ENCODE results near the gene YEATS2.
A peak's percentile ranks its signal among the peaks of the same experiment; 100 is the strongest.

The YEATS2 gene

GRCh38 chr3:183697610-183698317 lies at the start of gene YEATS2:
Gene YEATS2, plus strand, starts transcription at chr3:183697797. Its CDS starts 17,366 bp downstream, at chr3:183715163.
- DNase-seq (ENCODE audit: low read depth): peak; percentile 54
- TF ChIP-seq, protein P1, sequence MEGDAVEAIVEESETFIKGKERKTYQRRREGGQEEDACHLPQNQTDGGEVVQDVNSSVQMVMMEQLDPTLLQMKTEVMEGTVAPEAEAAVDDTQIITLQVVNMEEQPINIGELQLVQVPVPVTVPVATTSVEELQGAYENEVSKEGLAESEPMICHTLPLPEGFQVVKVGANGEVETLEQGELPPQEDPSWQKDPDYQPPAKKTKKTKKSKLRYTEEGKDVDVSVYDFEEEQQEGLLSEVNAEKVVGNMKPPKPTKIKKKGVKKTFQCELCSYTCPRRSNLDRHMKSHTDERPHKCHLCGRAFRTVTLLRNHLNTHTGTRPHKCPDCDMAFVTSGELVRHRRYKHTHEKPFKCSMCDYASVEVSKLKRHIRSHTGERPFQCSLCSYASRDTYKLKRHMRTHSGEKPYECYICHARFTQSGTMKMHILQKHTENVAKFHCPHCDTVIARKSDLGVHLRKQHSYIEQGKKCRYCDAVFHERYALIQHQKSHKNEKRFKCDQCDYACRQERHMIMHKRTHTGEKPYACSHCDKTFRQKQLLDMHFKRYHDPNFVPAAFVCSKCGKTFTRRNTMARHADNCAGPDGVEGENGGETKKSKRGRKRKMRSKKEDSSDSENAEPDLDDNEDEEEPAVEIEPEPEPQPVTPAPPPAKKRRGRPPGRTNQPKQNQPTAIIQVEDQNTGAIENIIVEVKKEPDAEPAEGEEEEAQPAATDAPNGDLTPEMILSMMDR (conservative IDR thresholded peaks at IDR 0.05; ENCODE audit: low read length): no peak
- peak within 1 kb of the TSS; percentile 91 for H3K4me3 ChIP-seq (ENCODE audit: low read length)

GRCh38 chr3:183650554-183650953 lies 47.0 kb upstream of the YEATS2 start:
- DNase-seq (ENCODE audit: low read depth): no peak
- TF ChIP-seq, protein P1 (conservative IDR thresholded peaks at IDR 0.05; ENCODE audit: low read length): no peak
- H3K4me3 ChIP-seq (ENCODE audit: low read length): no peak overlapping the region

DNA sequence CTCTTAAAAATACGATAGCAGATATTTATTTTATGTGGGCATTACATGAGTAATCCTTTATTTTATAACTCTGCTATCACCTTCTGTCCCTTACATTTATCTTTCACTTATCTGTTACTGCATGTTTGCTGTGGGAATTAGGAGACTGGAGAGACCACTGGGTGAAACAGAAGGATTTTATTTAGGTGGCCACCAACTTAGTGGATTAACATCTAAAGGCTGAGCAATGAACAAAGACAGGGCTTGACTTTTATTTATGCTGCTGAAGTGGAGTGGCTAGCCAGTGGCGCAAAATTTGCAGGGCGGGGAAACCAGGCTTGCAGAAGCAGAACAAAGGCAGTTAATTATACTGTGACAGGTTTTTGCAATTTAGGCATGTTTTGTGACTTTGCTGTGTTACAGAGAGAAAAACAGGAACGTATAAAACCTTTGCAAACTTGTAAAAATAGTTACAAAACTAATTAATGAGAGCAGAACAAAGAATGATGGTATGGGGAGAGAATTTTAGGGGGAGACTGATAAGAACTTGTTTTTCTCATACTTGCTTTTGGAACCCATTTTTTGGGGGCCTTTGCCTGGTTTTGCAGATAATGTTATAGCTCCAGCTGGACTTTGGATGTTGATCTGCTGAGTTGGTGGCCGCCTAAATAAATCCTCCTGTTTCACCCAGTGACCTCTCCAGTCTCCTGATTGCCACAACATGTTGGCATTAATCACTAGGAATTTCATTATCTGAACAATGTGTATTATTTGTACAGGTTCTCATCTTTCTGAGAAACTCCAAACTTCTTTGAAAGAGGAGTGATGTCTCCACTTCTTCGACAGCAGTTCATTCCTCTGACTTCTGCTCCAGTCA lies 44.2 kb upstream of the YEATS2 start:
- TF ChIP-seq, protein P1 (conservative IDR thresholded peaks at IDR 0.05; ENCODE audit: low read length): no peak
- H3K4me3 ChIP-seq (ENCODE audit: low read length): no peak overlapping the region
- DNase-seq (ENCODE audit: low read depth): no peak

- TF ChIP-seq, protein P1 (conservative IDR thresholded peaks at IDR 0.05; ENCODE audit: low read length): no peak
- no peak for DNase-seq (ENCODE audit: low read depth)
- H3K4me3 ChIP-seq (ENCODE audit: low read length): no peak overlapping the region
Measured at GRCh38 chr3:183654727-183655126, 42.9 kb upstream of the YEATS2 start.

- no peak for DNase-seq (ENCODE audit: low read depth)
- no peak overlapping the region for H3K4me3 ChIP-seq (ENCODE audit: low read length)
- TF ChIP-seq, protein P1 (conservative IDR thresholded peaks at IDR 0.05; ENCODE audit: low read length): no peak
Measured at GRCh38 chr3:183662099-183662498, 35.5 kb upstream of the YEATS2 start.

DNA sequence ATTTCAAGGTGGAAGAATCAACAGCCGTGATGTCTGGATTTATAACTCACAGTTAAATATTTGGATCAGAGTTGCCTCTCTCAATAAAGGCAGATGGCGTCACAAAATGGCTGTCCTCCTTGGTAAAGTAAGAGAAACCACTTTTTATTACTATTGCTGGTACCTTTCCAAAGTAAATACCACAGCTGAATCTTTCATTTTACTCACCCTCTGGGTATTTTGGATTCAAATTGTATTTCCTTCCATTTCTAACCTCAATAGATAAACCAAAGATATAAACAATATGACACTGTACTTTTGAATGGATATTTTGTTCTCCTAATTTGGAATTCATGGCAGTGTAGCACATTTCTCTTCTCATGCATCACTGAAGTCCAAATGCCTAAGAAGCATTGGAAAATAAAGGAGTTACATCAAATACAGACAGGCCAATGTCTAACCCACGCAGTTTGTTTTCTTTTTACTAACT lies 32.6 kb upstream of the YEATS2 start:
- TF ChIP-seq, protein P1 (conservative IDR thresholded peaks at IDR 0.05; ENCODE audit: low read length): no peak
- H3K4me3 ChIP-seq (ENCODE audit: low read length): no peak overlapping the region
- DNase-seq (ENCODE audit: low read depth): peak; percentile 92
